HL-60 (cell line): ENCODE results near the gene PLAA.

Experiments
- POLR2AphosphoS5 ChIP-seq: IDR thresholded peaks from 2 replicates; pipeline ENCODE4 v1.6.1; 2012; ENCODE audit warnings: low read depth
- TF ChIP-seq, protein P1 (sequence below): IDR thresholded peaks from one replicate; pipeline ENCODE4 v1.5.1; 2011; ENCODE audit warnings: low read length, control low read depth, inconsistent platforms; ENCODE audit not compliant: insufficient read depth
- TF ChIP-seq, protein P2 (sequence below): IDR thresholded peaks from 2 replicates; pipeline ENCODE4 v1.6.1; 2012; ENCODE audit warnings: low read depth; ENCODE audit not compliant: insufficient replicate concordance

DNA sequence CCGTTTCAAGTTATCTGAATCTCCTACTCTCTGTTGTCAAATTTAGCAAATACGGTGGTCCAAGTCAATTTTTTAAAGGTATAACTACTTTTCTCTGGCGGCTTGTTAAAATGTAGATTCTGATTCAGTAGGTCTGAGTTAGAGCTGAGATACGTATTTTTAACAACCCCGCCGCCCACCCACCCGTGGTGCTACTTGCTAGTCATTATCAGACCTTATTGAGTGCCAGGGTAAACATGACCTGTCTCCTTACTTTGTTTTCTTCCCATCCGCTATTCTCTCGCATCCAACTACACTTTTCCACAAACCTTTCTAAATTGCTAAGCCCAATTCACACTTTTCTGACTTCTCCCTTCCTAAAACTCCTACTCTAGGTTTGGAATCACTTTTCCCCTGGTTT is 694 bp upstream of the PLAA start:
- TF ChIP-seq, protein P1, sequence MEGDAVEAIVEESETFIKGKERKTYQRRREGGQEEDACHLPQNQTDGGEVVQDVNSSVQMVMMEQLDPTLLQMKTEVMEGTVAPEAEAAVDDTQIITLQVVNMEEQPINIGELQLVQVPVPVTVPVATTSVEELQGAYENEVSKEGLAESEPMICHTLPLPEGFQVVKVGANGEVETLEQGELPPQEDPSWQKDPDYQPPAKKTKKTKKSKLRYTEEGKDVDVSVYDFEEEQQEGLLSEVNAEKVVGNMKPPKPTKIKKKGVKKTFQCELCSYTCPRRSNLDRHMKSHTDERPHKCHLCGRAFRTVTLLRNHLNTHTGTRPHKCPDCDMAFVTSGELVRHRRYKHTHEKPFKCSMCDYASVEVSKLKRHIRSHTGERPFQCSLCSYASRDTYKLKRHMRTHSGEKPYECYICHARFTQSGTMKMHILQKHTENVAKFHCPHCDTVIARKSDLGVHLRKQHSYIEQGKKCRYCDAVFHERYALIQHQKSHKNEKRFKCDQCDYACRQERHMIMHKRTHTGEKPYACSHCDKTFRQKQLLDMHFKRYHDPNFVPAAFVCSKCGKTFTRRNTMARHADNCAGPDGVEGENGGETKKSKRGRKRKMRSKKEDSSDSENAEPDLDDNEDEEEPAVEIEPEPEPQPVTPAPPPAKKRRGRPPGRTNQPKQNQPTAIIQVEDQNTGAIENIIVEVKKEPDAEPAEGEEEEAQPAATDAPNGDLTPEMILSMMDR: no peak
- TF ChIP-seq POLR2AphosphoS5: no peak
- TF ChIP-seq, protein P2, sequence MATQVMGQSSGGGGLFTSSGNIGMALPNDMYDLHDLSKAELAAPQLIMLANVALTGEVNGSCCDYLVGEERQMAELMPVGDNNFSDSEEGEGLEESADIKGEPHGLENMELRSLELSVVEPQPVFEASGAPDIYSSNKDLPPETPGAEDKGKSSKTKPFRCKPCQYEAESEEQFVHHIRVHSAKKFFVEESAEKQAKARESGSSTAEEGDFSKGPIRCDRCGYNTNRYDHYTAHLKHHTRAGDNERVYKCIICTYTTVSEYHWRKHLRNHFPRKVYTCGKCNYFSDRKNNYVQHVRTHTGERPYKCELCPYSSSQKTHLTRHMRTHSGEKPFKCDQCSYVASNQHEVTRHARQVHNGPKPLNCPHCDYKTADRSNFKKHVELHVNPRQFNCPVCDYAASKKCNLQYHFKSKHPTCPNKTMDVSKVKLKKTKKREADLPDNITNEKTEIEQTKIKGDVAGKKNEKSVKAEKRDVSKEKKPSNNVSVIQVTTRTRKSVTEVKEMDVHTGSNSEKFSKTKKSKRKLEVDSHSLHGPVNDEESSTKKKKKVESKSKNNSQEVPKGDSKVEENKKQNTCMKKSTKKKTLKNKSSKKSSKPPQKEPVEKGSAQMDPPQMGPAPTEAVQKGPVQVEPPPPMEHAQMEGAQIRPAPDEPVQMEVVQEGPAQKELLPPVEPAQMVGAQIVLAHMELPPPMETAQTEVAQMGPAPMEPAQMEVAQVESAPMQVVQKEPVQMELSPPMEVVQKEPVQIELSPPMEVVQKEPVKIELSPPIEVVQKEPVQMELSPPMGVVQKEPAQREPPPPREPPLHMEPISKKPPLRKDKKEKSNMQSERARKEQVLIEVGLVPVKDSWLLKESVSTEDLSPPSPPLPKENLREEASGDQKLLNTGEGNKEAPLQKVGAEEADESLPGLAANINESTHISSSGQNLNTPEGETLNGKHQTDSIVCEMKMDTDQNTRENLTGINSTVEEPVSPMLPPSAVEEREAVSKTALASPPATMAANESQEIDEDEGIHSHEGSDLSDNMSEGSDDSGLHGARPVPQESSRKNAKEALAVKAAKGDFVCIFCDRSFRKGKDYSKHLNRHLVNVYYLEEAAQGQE: no peak
